Stimulated activated CD8-positive, alpha-beta memory T cell treated with anti-CD3 and anti-CD28 coated beads, Interleukin-7, amount 100 ng/mL, for 24 hours (primary cell): ENCODE data around the gene MAD1L1.

Source experiments
- DNase-seq: peaks from one replicate; pipeline ENCODE4 v3.0.0-alpha.2; 2020; ENCODE audit warnings: low read depth

The MAD1L1 gene

DNA sequence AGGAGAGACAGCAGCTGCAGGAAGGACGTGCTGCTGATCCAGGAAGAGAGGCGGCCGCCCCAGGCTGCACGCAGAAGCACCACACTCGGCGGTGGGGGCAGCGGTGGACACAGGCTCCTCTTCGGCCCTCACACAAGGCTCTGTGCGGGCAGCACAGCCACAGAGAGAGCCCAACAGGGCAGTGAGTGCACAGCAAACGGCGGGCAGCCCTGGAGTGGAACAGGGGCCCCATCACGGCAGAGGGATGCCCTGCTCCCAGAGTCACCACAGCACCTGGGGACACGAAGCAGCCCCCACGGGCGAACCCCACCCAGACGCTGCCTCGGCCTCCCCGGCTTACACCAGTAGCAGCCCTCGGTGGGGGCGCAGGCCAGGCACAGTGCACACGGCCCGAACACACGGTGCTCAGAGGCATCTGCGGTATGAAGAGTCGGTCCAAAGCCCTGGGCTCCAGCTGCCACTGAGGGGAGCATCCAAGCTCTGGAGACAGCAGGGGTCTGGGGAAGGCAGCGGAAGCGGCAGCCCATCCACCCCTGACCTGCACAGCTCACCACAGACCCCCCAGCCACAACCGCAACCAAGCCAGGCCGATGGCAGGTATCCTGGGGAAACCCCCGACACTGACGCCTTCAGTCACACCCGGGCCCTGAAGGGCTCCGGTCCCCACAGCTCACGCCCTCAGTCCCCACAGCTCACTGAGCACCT, 26.1 kb upstream of the MAD1L1 start:
- no peak for DNase-seq

DNA sequence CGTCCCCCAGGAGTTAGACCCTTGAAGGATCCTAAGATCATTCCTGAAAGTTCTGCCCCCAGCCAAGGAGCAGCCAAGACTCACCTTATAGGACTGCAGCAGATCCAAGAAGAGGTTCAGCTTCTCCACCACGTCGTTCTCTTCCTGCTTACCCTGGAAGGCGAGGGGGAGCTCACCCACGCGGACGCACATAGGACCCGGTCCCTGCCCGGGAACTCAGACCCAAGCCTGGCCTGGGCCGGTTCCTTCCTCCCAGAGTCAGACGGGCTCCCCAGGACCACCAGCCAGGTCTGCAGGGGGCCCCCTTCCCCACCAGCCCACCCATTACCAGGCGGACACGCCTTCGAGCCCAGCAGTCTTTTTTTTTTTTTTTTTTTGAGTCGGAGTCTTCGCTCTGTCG, 24.9 kb upstream of the MAD1L1 start:
- DNase-seq = no peak

DNA sequence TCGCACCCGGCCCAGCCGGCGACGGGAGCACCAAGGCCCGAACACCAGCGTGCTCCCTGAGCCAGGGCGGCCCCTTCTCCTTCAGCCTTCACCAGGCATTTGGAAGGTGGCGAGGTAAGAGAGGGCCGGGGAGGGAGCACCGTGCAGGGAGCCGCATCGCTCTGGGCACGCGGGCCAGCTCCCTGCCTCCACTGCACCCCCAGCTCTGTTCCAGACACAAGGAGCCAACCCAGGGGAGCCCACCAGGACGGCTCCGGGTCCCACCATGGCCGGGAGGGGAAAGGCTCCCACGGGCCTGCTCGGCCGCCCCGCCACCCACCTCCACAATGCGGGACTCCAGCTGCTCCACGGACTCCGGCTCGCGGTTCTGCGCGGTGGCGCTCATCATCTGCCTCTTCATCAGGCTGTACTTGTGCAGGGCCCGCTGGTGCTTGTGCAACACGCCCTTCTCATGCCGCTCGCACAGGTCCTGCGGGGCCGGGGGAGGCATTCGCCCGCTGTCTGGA, 24.4 kb upstream of the MAD1L1 start:
- no peak for DNase-seq

DNA sequence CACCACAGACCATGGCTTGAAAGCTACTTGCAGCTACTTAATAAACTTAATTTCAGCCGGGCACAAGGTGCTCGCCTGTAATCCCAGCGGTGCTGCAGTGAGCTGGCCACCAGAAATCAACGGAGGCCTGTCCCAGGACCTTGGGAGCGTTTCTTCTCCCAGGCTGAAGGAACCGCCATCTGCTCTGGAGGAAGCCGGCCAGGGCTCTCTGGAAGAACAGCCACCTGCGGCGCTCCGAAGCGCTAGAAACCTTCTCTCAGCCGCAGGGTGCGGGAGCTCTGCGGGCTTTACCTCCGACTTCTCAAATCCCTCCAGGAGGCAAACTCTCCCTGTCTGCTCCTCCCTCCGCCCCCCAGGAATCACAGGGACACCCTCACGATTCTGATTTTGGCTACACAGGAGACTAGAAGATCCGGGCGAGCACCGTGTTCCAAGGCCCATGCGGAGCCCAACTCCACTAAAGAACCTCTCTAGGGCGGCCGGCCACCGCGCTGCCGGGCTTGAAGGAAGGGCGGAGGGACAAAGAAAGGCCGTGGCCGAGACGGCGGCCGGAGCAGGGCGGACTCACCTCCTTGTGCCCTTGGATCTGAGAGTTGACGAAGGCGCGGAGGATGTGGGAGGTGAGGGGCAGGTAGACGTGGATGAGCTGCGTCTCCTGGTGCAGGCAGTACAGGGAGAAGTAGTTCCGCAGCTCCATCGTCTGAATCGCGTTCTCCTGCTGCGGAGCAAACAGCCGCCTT, 23.7 kb upstream of the MAD1L1 start:
- DNase-seq = no peak

DNA sequence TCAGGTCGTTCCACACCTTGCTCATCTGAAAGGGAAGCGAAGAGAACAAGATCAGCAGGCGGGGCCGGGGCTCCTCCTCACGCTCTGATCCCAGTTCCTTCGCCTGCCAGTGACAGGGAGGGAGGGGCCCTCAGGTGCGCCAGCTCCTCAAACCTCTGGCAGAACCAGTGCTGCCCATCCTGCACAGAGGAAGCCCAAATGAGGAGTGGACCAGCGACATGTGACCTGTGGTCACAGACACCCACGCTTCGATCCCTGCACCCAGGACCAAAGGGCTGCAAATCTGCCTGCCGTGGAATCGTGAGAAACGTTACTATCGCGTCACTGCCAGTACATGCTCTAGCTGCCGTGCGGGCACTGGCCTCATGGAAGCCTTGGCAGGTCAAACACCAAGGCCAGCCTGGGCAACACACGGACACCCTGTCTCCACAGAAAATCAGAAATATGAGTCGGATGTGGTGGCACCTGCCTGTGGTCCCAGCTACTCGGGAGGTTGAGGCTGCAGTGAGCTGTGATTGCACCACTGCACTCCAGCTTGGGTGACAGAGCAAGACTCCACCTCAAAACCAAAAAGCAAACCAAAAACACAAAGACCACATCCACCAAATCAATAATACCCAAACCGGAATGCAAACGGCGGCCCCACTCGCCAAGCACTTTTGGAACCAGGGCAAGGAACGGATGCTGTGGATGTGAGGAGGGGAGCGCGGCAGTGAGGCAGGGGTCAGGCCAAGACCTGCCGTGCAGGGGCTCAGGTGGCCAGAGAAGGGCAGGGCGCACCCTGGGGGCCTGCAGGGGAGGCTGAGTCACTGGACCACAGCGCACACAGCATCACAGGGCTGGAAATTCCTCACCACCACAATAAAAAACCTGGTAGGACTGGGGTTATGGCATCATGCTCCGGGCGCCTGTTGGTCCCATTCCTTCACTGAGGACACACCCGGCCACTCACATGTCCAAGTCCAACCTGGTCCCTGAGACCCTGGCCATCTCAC, 22.7 kb upstream of the MAD1L1 start:
- no peak for DNase-seq

DNA sequence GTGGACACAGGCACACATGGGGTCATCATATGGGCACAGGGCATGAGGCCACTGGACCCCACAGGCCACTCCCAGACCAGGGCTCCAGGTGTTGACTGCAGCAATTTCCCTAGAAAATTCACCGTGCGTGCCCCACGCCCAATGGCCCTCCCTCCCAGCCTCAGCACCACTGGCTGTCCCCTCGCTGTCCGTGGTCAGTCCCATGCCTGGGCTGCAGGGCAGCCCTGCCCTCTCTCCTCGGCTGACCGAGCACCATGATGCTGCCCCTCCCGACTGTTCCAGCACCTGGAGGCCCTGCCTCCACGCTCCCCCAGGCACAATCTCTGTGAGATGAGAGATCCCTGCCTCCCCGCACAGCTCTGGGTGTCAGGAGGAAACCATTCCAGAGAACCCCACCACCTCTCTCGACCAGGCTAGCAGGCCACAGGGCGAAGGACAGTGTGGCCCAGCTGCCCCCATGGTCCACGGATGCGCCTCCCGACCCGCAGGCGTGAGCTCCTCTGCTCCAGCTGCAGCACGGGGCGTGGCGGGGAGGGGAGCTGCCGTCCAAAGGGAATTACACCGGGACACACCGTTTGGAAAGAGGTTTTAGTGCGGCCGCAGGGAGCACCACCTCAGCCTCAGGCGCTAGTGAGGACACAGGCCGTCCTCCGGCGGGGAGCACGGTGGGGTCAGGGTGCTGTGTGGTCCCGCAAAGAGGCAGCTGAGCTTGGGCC, 21.8 kb upstream of the MAD1L1 start:
- no peak for DNase-seq

DNA sequence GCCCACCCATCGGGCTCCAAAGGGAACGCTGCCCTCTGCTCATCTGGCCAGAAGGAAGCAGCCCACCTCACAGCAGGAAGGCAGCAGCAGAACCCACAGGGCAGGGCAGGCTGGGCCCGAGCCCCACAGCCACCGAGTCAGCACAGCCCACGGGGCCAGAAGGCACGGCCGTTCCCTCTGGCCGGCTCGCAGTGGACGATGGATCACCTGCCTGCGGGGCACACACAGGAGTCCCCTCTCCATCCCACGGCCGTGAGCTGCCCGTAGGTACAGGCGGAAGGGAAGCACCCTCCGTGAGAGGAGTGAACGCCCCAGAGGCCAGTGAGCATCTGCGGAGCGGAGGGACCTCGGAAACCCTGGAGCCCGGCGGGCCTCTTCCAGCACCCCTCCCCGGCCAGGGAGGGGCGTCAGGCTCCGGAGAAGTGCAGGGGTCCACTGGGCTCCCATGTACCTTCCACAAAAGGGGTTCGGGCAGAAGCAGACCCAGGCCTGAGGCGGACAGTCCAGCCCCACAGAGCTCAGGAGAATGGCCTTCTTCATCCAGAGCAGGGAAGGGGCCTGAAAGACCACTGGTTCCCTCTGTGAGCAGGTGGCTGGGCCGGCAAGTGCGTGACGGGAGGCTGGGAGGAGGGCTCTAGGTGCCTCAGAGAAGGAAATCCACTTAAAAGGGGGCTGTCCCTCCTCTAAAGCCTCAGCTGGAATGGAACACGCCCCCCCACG, 20.9 kb upstream of the MAD1L1 start:
- DNase-seq = no peak

DNA sequence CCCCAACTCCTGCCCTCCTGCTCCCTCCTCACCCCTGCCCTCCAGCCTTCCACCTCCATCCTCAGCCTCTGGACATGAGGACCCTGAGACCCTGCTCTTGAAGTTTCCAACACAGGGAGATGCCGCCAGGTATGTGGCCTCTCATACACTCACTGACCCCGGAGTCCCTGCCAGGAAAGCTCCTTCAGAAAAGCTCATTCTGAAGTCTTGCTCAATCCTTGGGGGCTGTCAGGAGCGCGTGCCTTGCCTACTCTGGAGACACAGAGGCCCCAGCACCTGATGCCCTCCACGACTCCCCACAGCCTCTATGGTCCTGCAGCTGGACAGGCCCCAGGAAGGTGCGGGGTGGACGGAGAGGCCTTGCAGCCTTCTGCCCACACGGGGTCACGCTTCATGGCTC, 20.3 kb upstream of the MAD1L1 start:
- DNase-seq = no peak

DNA sequence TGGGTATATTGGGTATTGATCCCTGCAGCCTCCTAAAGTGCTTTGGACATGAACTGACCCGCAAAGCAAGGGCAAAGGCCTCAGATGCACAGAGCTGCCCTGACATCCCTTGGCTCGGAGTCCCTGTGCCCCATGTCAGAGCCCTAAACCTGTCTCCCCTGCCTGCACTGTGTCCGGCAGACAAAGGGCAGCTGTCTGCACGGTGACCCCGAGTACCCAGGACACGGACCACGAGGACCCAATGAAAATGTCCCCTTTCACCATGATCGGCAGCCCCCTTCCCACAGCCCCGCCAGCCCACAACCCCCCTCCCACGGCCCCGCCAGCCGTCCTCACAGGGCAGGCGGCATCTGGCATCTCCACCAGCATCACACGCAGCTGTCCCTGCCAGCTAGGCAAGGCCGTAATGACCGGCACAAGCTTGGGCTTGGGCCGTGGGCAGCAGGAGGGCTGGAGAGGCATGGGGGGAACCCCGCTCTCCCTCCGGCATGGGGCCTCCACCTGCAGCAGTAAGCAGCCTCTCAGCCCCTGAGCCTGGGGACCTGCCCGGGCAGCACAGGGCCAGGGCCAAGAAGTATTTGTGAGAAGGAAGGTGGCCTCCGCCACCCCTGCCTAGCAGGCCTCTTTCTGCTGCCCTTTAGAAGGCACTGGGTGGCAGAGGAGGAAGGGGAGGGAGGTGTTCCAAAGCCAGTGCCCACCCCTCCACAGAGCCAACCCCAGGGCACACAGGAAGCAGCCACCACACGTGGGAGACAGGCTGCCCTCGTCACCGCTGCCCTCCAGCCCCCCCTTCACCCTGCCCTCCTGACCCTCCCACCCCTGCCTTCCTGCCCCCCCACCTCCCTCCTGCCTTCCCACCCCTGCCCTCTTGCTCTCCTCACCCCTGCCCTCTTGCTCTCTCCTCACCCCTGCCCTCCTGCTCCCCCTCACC, 19.4 kb upstream of the MAD1L1 start:
- DNase-seq = no peak

DNA sequence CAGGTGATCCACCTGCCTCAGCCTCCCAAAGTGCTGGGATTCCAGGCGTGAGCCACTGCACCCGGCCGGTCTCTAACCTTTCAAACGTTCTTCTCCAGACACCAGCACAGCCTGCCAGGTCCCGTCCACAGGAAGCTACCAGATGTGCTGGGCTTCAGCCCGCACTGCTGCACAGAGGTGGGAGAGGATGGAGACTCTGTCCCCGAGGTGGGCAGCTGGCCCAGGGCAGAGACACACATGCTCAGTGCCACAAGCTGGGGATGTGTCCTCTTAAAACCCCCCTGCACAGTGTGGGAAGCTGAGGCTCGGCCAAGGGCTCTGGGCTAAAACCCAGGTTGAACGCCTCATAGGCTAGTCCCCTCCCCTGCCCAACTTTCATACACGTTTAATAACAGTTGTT, 18.6 kb upstream of the MAD1L1 start:
- DNase-seq = no peak

DNA sequence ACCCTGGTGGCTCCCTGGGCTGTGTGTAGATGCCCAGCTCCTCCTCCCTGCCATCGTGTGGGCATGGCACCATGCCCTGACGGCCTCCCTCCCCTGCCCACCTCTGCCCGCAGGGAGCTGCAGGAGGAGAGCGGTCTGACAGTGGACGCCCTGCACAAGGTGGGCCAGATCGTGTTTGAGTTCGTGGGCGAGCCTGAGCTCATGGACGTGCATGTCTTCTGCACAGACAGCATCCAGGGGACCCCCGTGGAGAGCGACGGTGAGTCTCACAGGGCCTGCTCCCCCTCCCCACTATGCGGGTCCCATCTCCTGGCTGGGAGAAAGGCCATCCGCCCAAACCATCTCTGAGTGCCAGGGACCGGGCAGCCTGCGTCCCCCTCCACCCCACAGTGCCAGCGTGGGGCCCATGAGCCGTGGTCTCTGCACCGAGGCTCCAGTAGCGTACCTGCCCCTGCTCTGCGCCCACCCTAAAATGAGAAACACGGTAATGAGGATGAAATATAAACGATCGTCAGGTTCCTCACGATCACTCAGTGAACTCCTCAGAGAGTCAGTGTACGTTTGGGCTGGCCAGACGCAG, 17.1 kb upstream of the MAD1L1 start:
- DNase-seq = no peak

DNA sequence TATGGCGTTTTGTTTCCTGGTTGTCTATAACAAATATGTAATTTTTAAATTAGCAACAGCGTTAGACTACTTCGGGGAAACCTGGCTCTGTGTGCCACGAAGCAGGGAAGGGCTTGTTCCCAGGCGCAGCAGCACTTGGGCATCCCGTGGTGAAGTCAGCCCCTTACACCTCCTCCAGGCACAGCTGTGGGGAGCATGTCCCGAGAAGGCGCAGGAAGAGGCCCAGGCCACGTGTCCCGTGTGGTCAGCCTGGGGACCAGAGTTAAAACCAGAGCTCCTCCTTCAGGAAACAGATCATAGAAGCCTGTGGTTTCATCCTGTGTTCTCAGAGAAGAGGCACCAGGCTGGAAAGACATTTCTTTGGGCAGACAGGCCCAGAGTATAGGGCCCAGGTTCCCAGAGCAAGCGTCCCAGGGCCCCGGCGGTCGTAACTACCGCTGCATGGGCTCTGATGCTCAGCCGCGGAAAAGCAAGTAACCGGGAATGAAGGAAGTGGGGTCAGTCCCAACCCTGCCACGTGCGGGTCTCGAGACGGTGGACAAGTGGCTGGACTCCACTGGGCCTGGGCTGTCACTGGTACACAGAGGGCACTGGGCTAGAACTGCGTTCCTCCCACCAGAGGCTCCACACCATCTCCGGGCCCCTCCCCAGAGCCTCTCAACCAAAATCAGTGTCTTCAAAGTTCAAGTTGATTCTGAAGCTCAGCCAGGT, 16.4 kb upstream of the MAD1L1 start:
- no peak for DNase-seq

DNA sequence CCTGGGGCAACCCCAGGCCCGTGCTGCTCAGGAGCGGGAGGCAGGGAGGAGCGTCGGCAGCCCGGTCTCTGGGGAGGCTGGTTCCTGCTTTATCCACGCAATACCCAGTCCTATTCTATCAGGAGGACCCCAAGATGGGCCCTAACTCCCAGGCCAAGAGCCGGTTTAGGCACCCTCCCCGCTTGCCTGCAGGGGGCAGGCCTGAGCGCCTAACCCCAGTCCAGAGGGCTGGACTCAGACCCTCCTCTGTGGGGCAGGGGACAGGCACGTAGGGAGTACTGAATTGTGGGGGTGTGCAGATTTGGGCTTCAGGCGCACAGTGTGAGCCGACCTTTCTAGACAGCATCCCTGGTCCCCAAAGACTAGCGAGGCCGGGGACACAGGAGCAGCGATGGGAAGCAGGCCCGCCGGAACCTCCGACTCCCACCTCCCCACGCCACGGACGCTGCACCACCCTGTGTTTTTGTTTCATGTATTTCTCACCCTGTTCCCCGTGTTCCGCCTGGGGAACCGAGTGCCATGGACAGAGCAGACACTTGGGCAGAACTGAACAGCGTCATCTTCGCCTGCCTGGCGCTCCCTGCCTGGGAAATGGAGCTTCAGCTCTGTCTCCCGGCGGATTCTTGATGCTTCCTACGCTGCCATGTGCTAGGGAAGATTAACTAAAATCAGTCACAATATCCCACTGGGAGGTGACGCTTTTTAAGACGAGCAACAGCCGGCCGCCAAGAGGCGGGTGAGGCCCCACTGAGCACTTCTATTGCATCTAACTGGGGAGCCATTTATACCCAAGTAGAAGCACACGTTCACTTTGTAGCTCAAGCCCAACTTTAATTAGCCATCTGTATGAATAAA, 14.6 kb upstream of the MAD1L1 start:
- no peak for DNase-seq

DNA sequence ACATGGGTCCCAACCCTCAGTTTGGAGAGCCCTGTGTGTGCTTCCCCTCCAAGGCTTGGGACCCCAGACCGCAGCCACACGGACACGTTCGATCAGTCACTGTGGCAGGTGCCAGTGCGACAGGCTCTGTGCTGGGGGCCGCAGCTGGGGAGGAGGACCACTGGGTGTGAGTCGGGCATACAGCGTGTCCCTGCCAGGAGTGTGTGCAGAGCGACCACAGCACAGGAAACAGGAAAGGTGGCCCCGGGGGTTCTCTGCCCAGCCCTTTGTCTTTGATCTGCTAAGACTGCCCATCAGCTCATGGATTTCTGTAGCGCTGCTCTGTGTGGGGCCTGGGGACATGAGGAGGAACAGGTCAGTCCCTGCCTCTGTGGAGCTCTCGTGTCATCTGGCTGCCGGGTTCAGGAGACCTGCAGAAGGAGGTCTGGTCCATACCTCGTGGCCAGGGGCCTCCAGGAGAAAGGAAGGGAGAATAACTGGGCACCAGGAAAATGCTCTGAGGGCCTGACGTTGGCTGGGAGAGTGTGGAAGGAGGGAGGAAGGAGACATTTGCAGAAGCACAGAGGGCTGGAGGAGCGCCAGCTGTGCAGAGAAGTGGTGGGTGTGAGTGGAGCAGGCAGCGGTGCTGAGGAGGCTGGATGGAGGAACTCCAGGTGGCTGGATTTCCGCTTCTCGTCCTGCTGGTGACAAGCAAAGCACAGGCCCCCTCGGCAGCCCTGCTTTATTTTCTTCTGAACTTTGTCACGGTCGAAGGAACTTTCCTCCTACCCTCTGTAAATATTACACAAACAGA, 13.3 kb upstream of the MAD1L1 start:
- DNase-seq = no peak

DNA sequence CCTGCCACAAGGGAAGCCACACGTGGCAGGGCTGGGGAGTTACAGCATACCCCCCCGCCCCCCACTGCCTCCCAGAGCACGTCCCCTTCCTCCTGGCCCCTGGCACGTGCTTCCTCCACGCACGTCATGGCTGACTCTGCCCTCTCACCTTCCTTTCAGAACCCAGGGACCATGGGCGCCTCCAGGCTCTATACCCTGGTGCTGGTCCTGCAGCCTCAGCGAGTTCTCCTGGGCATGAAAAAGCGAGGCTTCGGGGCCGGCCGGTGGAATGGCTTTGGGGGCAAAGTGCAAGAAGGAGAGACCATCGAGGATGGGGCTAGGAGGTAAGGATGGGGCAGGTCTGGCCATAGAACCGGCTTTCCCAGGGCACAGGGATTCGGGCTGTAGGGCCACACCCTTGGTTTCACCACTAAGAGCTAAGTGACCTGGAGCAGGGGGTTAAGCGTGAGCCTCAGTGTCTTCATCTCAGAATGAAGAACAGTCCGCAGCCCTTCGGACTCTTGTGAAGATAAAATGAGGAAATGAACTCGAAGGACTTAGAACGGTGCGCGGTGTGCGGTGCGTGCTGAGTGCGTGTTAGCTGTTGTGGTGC, 11.8 kb upstream of the MAD1L1 start:
- no peak for DNase-seq

DNA sequence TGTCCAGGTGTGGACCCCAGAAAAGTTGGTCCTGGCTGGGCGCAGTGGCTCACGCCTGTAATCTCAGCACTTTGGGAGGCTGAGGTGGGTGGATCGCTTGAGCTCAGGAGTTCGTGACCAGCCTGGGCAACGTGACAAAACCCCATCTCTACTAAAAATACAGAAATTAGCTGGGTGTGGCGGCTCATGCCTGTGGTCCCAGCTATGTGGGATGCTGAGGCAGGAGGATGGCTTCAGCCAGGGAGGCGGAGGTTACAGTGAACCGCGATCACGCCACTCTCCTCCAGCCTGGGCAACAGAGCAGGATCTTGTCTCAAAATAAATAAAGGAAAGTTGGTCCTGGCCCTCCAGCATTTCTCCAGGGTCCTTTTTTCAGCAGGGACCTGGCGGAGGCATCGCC, 10.7 kb upstream of the MAD1L1 start:
- DNase-seq = no peak
